Stimulated activated CD4-positive, alpha-beta T cell treated with anti-CD3 and anti-CD28 coated beads, Interleukin-4, amount 100 ng/mL, for 24 hours (primary cell): Measurements from ENCODE around the gene WASF2.
"Not testable (repeated sequence)": the region's sequence is repeated elsewhere in the genome, so short reads cannot be mapped to it uniquely, and the experiment has no call there.

Experiments used
- DNase-seq: peaks from one replicate; pipeline ENCODE4 v3.0.0-alpha.2; 2020

Gene WASF2

DNA sequence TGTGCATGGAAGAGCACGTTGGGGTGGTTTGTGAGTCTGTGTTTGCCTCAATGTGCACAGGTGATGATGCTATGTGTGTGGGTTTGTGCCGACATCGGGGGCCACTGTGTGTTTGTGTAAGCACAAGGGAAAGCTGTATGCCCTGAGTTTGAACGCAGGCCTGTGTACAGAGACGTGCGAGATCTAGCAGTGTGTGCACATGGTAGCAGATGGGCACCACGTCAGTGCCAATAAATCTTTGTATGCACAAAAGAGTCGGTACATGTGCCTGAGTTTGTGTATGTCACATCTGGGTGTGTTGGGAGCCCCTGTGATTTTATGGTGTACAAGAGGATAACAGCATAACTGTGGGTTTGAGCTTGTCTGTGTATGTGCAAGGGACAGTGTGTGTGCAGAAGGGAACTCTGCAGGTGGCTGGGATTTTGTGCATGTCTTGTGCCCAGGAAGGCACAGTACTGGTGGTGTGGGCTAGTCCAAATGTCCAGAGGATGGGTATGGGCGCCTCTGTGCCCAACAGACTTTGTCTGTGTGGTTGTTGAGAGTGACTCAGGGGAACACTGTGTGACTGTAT, 32.0 kb upstream of the WASF2 start:
- no peak for DNase-seq

DNA sequence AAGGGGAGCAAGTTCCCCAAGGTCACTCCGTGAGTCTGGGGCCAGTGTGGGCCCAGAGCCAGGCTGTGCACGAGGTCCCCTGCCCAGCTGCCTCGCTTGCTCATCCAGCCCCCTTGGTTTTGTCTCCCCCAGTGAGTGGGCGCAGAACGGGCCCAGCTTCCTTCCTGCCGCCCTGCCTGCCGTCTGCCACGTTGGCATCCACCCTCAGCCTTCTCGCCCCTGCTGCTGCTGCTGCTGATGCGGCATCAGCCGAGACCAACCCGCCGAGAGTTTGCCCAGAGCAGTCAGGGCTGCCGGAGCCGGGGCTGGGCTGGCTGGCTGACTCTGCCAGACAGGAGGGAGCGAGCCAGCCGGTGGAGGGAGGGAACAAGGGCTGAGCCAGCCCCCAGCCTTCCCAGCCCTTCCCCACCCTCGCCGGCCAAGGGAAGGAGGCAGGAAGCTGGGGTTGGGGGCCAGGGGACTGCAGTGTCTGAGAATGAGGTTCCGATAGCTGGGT, 31.4 kb upstream of the WASF2 start:
- DNase-seq: peak; percentile 59

GRCh38 chr1:27520651-27521050, 30.7 kb upstream of the WASF2 start:
- no peak for DNase-seq

- no peak for DNase-seq
These were observed 29.6 kb upstream of the WASF2 start for GRCh38 chr1:27519331-27520258.

- DNase-seq: no peak
These were observed 28.8 kb upstream of the WASF2 start for GRCh38 chr1:27518808-27519207.

GRCh38 chr1:27517907-27518718, 28.1 kb upstream of the WASF2 start:
- DNase-seq: no peak

DNA sequence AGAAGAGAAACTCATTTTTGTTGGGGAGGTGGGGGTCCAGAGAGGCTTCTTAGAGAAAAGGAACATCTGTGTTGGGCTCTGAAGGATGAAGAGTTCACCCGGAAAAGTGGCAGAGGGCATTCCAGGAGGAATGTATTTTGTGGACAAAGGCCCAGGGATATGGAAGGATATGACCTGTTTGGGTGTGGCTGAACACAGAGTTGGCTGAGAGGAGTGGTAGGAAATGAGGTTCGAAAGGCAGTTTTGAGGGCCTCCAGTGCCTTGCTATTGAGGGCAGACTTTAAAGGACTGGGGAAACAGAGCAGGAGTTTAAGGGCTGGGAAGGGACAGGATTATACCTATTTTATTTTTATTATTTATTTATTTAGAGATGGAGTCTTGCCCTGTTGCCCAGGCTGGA, 27.3 kb upstream of the WASF2 start:
- no peak for DNase-seq

DNA sequence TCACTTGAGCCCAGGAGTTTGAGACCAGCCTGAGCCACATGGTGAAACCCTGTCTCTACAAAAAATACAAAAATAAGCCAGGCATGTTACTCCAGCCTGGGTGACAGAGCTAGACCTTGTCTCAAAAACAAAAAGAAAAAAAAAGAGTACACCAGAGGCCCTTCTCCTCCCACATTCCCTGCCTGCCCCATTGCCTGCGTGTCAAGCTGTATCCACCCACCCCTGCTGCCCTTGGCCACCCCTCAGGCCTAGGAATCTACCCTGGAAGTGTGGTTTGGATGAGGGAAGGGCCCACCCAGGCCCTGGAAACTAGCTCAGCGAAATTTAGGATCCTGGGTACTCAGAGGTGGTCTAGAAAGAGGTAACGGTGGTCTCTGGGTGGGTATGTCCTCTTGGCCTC, 25.7 kb upstream of the WASF2 start:
- no peak for DNase-seq

- no peak for DNase-seq
These were observed 24.0 kb upstream of the WASF2 start for GRCh38 chr1:27513958-27514357.

GRCh38 chr1:27513528-27513927, 23.6 kb upstream of the WASF2 start:
- no peak for DNase-seq

GRCh38 chr1:27509127-27510080, 19.4 kb upstream of the WASF2 start:
- no peak for DNase-seq

- DNase-seq: no peak
These were observed 18.1 kb upstream of the WASF2 start for GRCh38 chr1:27507960-27508665.

GRCh38 chr1:27506703-27507102, 16.7 kb upstream of the WASF2 start:
- DNase-seq: no peak

GRCh38 chr1:27505420-27505680, 15.4 kb upstream of the WASF2 start:
- DNase-seq: no peak

GRCh38 chr1:27504588-27505419, 14.8 kb upstream of the WASF2 start:
- no peak for DNase-seq

- no peak for DNase-seq
These were observed 14.0 kb upstream of the WASF2 start for GRCh38 chr1:27503844-27504587.

GRCh38 chr1:27503033-27503432, 13.1 kb upstream of the WASF2 start:
- DNase-seq: no peak

DNA sequence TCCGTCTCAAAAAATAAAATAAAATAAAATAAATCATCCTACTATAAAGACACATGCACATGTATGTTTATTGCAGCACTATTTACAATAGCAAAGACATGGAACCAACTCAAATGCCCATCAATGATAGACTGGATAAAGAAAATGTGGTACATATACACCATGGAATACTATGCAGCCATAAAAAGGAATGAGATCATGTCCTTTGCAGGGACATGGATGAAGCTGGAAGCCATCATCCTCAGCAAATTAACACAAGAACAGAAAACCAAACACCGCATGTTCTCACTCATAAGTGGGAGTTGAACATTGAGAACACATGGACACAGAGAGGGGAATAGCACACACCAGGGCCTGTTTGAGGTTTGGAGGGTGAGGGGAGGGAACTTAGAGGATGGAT, 11.2 kb upstream of the WASF2 start:
- DNase-seq: not testable (repeated sequence)

DNA sequence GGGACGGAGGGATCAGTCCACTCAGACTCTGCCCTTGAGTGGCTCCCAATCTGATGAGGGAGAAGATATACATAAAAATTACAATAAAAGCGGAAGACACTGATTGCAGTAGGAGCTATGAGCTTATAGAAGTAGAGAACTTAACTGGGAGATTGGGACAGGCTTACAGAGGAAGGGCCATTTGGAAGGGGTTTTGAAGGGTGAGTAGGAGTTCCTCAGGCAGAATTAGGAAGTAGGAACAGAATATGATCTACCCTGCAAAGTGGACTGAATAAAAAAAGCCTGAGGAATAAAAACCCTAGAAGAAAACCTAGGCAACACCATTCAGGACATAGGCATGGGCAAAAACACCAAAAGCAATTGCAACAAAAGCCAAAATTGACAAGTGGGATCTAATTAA, 9.2 kb upstream of the WASF2 start:
- no peak for DNase-seq

DNA sequence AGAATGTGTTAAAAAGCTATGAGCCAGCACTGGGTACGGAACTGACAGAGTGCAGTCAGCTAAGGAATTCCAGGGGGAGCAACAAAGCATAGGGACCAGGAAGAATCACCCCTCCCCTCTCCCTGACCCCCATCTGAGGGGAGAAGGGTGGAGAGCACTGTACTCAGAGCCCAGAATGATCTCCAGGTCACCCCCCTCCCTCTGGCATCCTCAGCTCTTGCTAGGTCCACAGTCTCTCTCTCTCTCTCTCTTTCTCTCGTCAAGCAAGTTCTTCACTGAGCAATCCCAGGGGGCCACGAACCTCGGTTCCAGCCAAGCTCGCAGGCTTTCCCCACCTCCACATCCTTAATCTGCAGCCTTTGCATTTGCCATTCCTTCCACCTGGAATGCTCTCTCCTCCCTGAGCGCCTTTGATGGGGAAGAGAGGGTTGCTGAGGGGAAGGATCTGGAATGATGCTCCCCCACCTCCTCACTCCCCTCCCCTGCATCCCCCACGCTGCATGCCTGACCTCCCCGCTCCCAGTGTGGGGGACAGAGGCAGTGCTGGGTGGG, 6.7 kb upstream of the WASF2 start:
- no peak for DNase-seq
